HepG2 (cell line): ENCODE results near the gene SLAMF8. TPM values are rescaled to one million over a fixed set of nuclear protein-coding genes. Genes with fewer than 3 reads are reported as not detected.

Source experiments
- ATAC-seq: fragments of 200-7000 bp; cut with Tn5 transposase; 3 replicates; pipeline ENCODE4 v1.9.1; 2020; ENCODE audit warnings: mild to moderate bottlenecking, moderate library complexity
- BruUV-seq: library from RNA; stranded (reverse); fragments of 400-500 nt; replicated peaks from 2 replicates; lab custom pipeline; 2021; lab: Mats Ljungman, UMichigan
- CTCF ChIA-PET: fragments of 300-600 bp; formaldehyde crosslinking; extraction: SDS; loops from one replicate; lab custom pipeline; 2021; ENCODE audit warnings: low total read pairs, inconsistent platforms, low intra/inter-chr PET ratio; lab: Yijun Ruan, JAX
- POLR2A ChIA-PET: fragments of 350-600 bp; sonication (Branson Sonifier 250); formaldehyde crosslinking; loops from one replicate; lab custom pipeline; 2020; ENCODE audit warnings: antibody characterized with exemption, inconsistent platforms; lab: Yijun Ruan, JAX
- DNase-seq: peaks from one replicate; pipeline ENCODE4 v3.0.0-alpha.2; 2015; ENCODE audit warnings: low spot score
- FAIRE-seq: peaks from 3 replicates; lab custom pipeline; 2011; peaks lifted over from hg19 to GRCh38; lab: Jason Lieb, UNC
- H2AFZ ChIP-seq: one replicate; pipeline ENCODE4 v1.6.1; 2011; ENCODE audit warnings: low read length, inconsistent platforms
- H3K27ac ChIP-seq: fragments of 300-600 bp; 3 replicates; pipeline ENCODE4 v1.8.0; 2011; ENCODE audit warnings: mixed run types, mild to moderate bottlenecking, mixed read lengths, low read length, inconsistent platforms; ENCODE audit not compliant: insufficient read depth; ENCODE audit errors: extremely low read length
- H3K27me3 ChIP-seq, 2 experiments: fragments of 200-600 bp in 1 of 2; 2 replicates in 1 of 2; 3 replicates in 1 of 2; pipeline versions ENCODE4 v1.6.0 to v1.8.0; 2011; ENCODE audit warnings: low read length in 2 of 2, mild to moderate bottlenecking in 2 of 2, moderate library complexity in 2 of 2, inconsistent platforms in 1 of 2; ENCODE audit not compliant: insufficient read depth in 2 of 2, control insufficient read depth in 1 of 2
- H3K36me3 ChIP-seq, 2 experiments: fragments of 200-600 bp in 1 of 2; replicated peaks in 1 of 2; 2 replicates in 1 of 2; 3 replicates in 1 of 2; pipeline versions ENCODE4 v1.5.1 to v1.8.0; 2011; ENCODE audit warnings: low read length in 2 of 2, inconsistent platforms in 1 of 2; ENCODE audit not compliant: insufficient read depth in 2 of 2, control insufficient read depth in 1 of 2
- H3K4me1 ChIP-seq: 2 replicates; pipeline ENCODE4 v1.5.1; 2012; ENCODE audit warnings: low read length, inconsistent platforms; ENCODE audit not compliant: insufficient read depth
- H3K4me2 ChIP-seq: 2 replicates; pipeline ENCODE4 v1.6.0; 2011; ENCODE audit warnings: low read depth, low read length, inconsistent platforms
- H3K4me3 ChIP-seq, 3 experiments: fragments of 200-600 bp in 1 of 3; sonication (generic), shearing (Covaris generic) in 1 of 3; replicated peaks in 1 of 3; 2 replicates each; pipeline ENCODE4 v1.5.1; 2011 to 2016; ENCODE audit warnings: low read length in 3 of 3, inconsistent platforms in 2 of 3, low read depth in 2 of 3, mild to moderate bottlenecking in 2 of 3, control low read depth in 1 of 3, mixed read lengths in 1 of 3; ENCODE audit not compliant: insufficient read depth in 1 of 3
- H3K79me2 ChIP-seq: one replicate; pipeline ENCODE4 v1.6.1; 2011; ENCODE audit warnings: low read length, inconsistent platforms; ENCODE audit not compliant: insufficient read depth
- H3K9ac ChIP-seq: 2 replicates; pipeline ENCODE4 v1.6.0; 2011; ENCODE audit warnings: mild to moderate bottlenecking, low read depth, low read length, inconsistent platforms; ENCODE audit not compliant: insufficient read depth
- H3K9me3 ChIP-seq: 2 replicates; pipeline ENCODE4 v1.5.1; 2012; ENCODE audit warnings: mild to moderate bottlenecking, low read length
- H4K20me1 ChIP-seq: 2 replicates; pipeline ENCODE4 v1.6.0; 2011; ENCODE audit warnings: inconsistent platforms, mild to moderate bottlenecking, low read length, moderate library complexity; ENCODE audit not compliant: insufficient read depth
- FOXJ3 ChIP-seq: sonication (generic); formaldehyde crosslinking; IDR thresholded peaks from 2 replicates; pipeline ENCODE4 v1.4.0; 2020; ENCODE audit warnings: missing genetic modification reagents, mild to moderate bottlenecking, borderline replicate concordance
- HNRNPK ChIP-seq: fragments of 200-400 bp; formaldehyde crosslinking; IDR thresholded peaks from 2 replicates; pipeline ENCODE4 v1.6.1; 2018; ENCODE audit warnings: low read length, low read depth, moderate library complexity, mild to moderate bottlenecking; ENCODE audit not compliant: poor library complexity, severe bottlenecking
- MAFG ChIP-seq: sonication (generic); formaldehyde crosslinking; IDR thresholded peaks from 2 replicates; pipeline ENCODE4 v1.5.1; 2020; ENCODE audit warnings: mild to moderate bottlenecking, missing genetic modification reagents
- PITX1 ChIP-seq: sonication (generic); formaldehyde crosslinking; IDR thresholded peaks from 2 replicates; pipeline ENCODE4 v1.5.1; 2020; ENCODE audit warnings: mild to moderate bottlenecking, missing genetic modification reagents
- SOX13 ChIP-seq, 3 experiments: fragments of 450-650 bp in 1 of 3; sonication (generic) in 1 of 3; formaldehyde crosslinking in 1 of 3; IDR thresholded peaks in 2 of 3; conservative IDR thresholded peaks in 1 of 3; 2 replicates each; pipeline versions ENCODE4 v1.5.0 to v1.6.1; 2016 to 2020; ENCODE audit warnings: antibody characterized with exemption in 1 of 3, mild to moderate bottlenecking in 1 of 3, missing compliant biosample characterization in 1 of 3, missing genetic modification reagents in 1 of 3, moderate library complexity in 1 of 3
- SRSF1 ChIP-seq: fragments of 200-400 bp; formaldehyde crosslinking; optimal IDR thresholded peaks from 2 replicates; pipeline ENCODE3; 2017; ENCODE audit warnings: mild to moderate bottlenecking, low read depth, low read length, moderate library complexity
- TBP ChIP-seq: sonication (generic); formaldehyde crosslinking; IDR thresholded peaks from 2 replicates; pipeline ENCODE4 v1.5.0; 2020; ENCODE audit warnings: missing genetic modification reagents
- ZNF17 ChIP-seq: sonication (generic); formaldehyde crosslinking; IDR thresholded peaks from 2 replicates; pipeline ENCODE4 v1.5.0; 2020; ENCODE audit warnings: mild to moderate bottlenecking, missing genetic modification reagents
- ZNF326 ChIP-seq: sonication (generic); formaldehyde crosslinking; IDR thresholded peaks from 2 replicates; pipeline ENCODE4 v1.4.0; 2020; ENCODE audit warnings: missing genetic modification reagents, borderline replicate concordance
- WGBS: methylation state at CpG from one replicate; pipeline ENCODE4 v1.1.6; 2017; ENCODE audit warnings: low lambda C conversion rate; 5-methylcytosine and 5-hydroxymethylcytosine counted together
- in situ Hi-C: cut with HindIII; loops from 2 replicates; pipeline ENCODE4 v1.10.0; 2017; ENCODE audit warnings: low pct_unique_long_range_greater_than_20kb; ENCODE audit not compliant: extremely low pct_ligation_motif_present
- intact Hi-C: fragments of 100-400 bp; cut with micrococcal nuclease; formaldehyde crosslinking; loops from one replicate; pipeline ENCODE4 v1.10.0; 2022; ENCODE audit not compliant: unreplicated experiment
- polyA plus RNA-seq, 8 experiments: library from polyadenylated mRNA; depleted of rRNA in 3 of 8; stranded (reverse) in 7 of 8; unstranded in 1 of 8; fragments of >200 nt; fragmentation: Illumina TruSeq in 4 of 8; extraction: Trizol in 4 of 8; gene quantifications; 2 replicates each; pipeline versions ENCODE4 v1.2.1 to v1.2.3, GENCODE V29; 2011 to 2016; ENCODE audit warnings: low read depth in 4 of 8, missing spikeins in 1 of 8, mixed read lengths in 1 of 8; ENCODE audit not compliant: insufficient read depth in 1 of 8
- total RNA-seq, 5 experiments: library from RNA; depleted of rRNA; stranded (reverse); fragments of >200 nt; fragmentation: Illumina TruSeq; extraction: Trizol; gene quantifications; 2 replicates each; pipeline ENCODE4 v1.2.3, GENCODE V29; 2016; ENCODE audit warnings: low read depth in 1 of 5
- TF ChIP-seq, protein P1 (sequence below): sonication (generic); formaldehyde crosslinking; IDR thresholded peaks from 2 replicates; pipeline ENCODE4 v1.4.0; 2020; ENCODE audit warnings: mild to moderate bottlenecking, low read depth, missing genetic modification reagents
- TF ChIP-seq, protein P2 (sequence below): sonication (generic); formaldehyde crosslinking; IDR thresholded peaks from 2 replicates; pipeline ENCODE4 v1.4.0; 2020; ENCODE audit warnings: low read depth, mild to moderate bottlenecking, missing genetic modification reagents
- TF ChIP-seq, protein P3 (sequence below): sonication (generic); formaldehyde crosslinking; IDR thresholded peaks from 2 replicates; pipeline ENCODE4 v1.5.1; 2020; ENCODE audit warnings: mild to moderate bottlenecking, missing genetic modification reagents, moderate library complexity

Gene SLAMF8
- total and polyA plus RNA-seq, 2 of the 13 experiments (the other 11 are each of a cell fraction or from before 2014, with no cell fraction given), result not detected

DNA sequence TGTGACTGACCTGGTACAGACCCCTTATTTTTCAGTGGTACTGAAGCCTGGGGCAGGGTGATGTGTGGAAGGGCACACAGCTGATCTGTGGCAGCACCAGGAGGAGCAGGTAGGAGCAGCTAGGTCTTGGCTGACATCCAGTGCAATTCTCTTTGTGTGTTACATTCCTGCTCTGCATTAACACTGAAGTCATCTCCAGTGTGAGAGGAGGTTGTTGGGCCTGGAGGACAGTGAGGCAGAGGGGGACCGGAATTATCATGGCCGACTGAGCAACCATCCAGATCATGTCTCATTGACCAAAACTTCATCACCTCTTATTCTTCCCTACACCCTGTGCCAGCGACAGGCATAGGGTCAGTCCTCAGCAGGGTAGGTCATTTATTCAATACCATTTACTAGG lies 1.5 kb downstream of the SLAMF8 start:
- ATAC-seq (no peak), DNase-seq (no peak), FAIRE-seq (no peak)
- H3K4me2 ChIP-seq, result no peak overlapping the region
- H3K9me3 ChIP-seq, result no peaks in the 10 kb centered on the region
- H3K36me3 ChIP-seq, result no peaks in the 10 kb centered on the region
- H3K4me1 ChIP-seq, result peaks cover 12% of the 10 kb centered on the region
- no peak overlapping the region for H2AFZ ChIP-seq
- no peaks in the 10 kb centered on the region for H4K20me1 ChIP-seq
- in situ Hi-C loops (no loop called here), intact Hi-C loops (loop anchor here (2.0 kb wide), 1 partner anchor 29 kb away; no protein-coding TSS in a partner anchor)
- BruUV-seq, result no TSS peak
- no peak overlapping the region for H3K4me3 ChIP-seq
- H3K79me2 ChIP-seq, result no peaks in the 10 kb centered on the region
- ChIA-PET POLR2A (no interaction called here), CTCF (no interaction called here)
- TF ChIP-seq HNRNPK, result no peak
- no peak overlapping the region for H3K27ac ChIP-seq
- WGBS, result 59% methylated on average over 3 of the region's 3 CpGs
- peaks cover 1 to 12% of the 10 kb centered on the region in 2 experiments; a peak in 3 of 5 replicates for H3K27me3 ChIP-seq
- H3K9ac ChIP-seq, result no peak overlapping the region

DNA sequence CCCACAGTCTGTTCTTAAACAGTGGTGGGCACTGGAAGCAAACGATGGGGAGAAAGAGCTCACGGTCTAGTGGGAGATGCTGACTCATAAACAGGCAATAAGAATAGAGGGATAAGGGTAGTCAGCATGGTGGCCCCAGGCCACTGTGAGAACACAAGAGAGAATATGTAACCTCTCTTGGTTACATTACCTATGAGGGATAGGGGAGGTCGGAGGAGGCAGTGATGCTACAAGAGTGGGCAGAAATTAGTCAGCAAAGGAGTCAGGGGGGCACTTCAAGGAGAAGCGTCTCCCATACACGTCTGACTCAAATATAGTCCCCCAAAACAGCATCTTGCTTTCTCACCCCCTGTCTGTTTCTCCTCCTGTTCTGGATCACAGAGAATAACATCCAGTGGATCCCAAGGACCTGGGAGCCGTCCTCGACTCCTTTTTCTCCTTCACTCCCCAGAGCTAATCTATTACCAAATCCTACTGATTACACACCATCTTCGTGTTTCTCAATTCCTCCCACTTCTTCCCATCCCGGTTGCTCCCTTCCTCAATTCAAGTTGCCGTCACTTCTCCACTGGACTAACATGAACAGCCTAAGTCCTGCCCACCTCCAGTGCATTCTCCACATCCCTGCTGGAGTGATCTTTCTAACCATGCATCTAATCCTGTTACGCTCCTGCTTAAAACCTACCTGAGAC lies 2.1 kb downstream of the SLAMF8 start:
- Histone ChIP-seq H3K4me1 (peaks cover 12% of the 10 kb centered on the region), H3K36me3 (no peaks in the 10 kb centered on the region), H3K9ac (no peak overlapping the region), H4K20me1 (no peaks in the 10 kb centered on the region), H3K9me3 (no peaks in the 10 kb centered on the region), H3K4me3 (no peak overlapping the region), H3K4me2 (no peak overlapping the region), H3K27ac (no peak overlapping the region), H3K79me2 (no peaks in the 10 kb centered on the region), H3K27me3 (peaks cover 1 to 12% of the 10 kb centered on the region in 2 experiments; a peak in 3 of 5 replicates), H2AFZ (no peak overlapping the region)
- DNase-seq, result no peak
- no peak for FAIRE-seq
- POLR2A ChIA-PET, result no interaction called here
- intact Hi-C loops (loop anchor here (2.0 kb wide), 1 partner anchor 30 kb away; no protein-coding TSS in a partner anchor), in situ Hi-C loops (no loop called here)
- ATAC-seq, result no peak
- CTCF ChIA-PET, result no interaction called here
- WGBS, result 34% methylated on average over 11 of the region's 11 CpGs
- no TSS peak for BruUV-seq
- TF ChIP-seq MAFG, result no peak
- TF ChIP-seq, protein P1, sequence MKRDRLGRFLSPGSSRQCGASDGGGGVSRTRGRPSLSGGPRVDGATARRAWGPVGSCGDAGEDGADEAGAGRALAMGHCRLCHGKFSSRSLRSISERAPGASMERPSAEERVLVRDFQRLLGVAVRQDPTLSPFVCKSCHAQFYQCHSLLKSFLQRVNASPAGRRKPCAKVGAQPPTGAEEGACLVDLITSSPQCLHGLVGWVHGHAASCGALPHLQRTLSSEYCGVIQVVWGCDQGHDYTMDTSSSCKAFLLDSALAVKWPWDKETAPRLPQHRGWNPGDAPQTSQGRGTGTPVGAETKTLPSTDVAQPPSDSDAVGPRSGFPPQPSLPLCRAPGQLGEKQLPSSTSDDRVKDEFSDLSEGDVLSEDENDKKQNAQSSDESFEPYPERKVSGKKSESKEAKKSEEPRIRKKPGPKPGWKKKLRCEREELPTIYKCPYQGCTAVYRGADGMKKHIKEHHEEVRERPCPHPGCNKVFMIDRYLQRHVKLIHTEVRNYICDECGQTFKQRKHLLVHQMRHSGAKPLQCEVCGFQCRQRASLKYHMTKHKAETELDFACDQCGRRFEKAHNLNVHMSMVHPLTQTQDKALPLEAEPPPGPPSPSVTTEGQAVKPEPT (CRISPR knock-in tag), result no peak
- TF ChIP-seq FOXJ3, result no peak
- TF ChIP-seq, protein P2, sequence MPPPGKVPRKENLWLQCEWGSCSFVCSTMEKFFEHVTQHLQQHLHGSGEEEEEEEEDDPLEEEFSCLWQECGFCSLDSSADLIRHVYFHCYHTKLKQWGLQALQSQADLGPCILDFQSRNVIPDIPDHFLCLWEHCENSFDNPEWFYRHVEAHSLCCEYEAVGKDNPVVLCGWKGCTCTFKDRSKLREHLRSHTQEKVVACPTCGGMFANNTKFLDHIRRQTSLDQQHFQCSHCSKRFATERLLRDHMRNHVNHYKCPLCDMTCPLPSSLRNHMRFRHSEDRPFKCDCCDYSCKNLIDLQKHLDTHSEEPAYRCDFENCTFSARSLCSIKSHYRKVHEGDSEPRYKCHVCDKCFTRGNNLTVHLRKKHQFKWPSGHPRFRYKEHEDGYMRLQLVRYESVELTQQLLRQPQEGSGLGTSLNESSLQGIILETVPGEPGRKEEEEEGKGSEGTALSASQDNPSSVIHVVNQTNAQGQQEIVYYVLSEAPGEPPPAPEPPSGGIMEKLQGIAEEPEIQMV (CRISPR knock-in tag), result no peak
- TF ChIP-seq, protein P3, sequence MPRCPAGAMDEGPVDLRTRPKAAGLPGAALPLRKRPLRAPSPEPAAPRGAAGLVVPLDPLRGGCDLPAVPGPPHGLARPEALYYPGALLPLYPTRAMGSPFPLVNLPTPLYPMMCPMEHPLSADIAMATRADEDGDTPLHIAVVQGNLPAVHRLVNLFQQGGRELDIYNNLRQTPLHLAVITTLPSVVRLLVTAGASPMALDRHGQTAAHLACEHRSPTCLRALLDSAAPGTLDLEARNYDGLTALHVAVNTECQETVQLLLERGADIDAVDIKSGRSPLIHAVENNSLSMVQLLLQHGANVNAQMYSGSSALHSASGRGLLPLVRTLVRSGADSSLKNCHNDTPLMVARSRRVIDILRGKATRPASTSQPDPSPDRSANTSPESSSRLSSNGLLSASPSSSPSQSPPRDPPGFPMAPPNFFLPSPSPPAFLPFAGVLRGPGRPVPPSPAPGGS (CRISPR knock-in tag), result no peak
- no peak for TF ChIP-seq TBP (CRISPR knock-in tag)
- no peak for TF ChIP-seq SRSF1
- TF ChIP-seq ZNF17 (CRISPR knock-in tag), result no peak
- no peak for TF ChIP-seq ZNF326
- no peak for TF ChIP-seq PITX1 (CRISPR knock-in tag)
- TF ChIP-seq SOX13 (IDR thresholded peaks at IDR 0.05), result no peak
- TF ChIP-seq SOX13 (CRISPR knock-in tag; conservative IDR thresholded peaks at IDR 0.05 in 1 of 2, IDR thresholded peaks at IDR 0.05 in 1 of 2), result no peak
